Forelimb muscle (tissue), 1 donor: Measurements from ENCODE around the gene HS2ST1. TPM values are rescaled to one million over a fixed set of nuclear protein-coding genes. Genes with fewer than 3 reads are reported as not detected.
"Not testable (repeated sequence)": the region's sequence is repeated elsewhere in the genome, so short reads cannot be mapped to it uniquely, and the experiment has no call there.

ENCODE experiments used
- DNase-seq: peaks from one replicate; pipeline ENCODE4 v3.0.0-alpha.2; 2013; ENCODE audit warnings: low read depth
- polyA plus RNA-seq: library from polyadenylated mRNA; unstranded; fragments of 120-200 nt; gene quantifications from one replicate; pipeline ENCODE4 v1.2.1, GENCODE V29; 2013; ENCODE audit not compliant: insufficient read length

Gene HS2ST1
- polyA plus RNA-seq, 1 donor, result 16.8 TPM

DNA sequence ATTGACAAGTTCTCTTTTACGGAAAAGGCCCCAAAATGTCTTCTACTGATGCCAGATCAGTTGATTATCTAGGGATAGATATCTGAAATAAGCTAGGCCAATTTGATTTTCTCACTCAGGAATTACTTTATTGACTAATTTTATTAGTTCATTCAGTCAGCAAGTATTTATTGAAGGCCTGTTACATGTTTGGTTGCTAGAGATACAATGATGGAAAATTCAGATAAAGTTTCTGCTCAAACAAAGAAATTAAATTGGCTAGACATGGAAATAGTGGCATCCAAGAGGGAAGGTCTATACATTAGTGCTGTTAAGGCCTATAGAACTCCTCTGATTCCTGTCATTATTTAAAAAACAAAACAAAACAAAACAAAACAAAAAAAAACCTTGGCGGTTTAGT lies 56.5 kb downstream of the HS2ST1 start:
- DNase-seq, result no peak

DNA sequence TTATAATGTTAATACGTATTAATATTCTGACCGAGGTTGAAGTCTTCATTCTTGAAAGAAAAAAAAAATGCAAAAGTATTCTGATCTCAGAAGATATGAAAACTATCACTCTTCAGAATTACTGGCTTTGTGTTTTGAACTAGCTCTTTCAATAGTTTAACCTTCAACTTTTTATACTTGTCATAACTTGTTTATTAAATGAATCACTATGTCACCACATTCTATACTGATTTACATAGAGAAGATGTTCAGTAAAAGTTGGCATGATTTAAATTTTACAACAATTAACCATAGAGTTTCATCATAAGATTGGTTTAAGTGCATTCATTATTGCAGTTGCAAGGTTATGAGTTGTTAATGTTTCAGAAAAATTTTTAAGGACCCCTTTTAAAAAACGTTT lies 57.3 kb downstream of the HS2ST1 start:
- DNase-seq, result no peak

DNA sequence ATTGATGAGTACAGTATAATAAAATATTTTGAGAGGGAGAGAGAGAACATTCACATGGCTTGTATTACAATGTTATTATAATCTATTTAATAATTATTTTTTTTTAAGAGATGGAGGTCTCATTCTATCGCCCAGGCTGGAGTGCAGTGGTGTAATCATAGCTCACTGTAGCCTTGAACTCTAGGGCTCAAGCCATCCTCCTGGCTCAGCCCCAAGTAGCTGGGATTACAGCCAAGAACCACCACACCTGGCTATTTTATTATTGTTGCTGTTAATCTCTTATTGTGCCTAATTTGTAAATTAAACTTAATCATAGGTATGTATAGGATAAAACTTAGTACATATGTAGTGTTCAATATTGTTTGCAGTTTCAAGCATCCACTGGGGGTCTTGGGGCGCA lies 57.8 kb downstream of the HS2ST1 start:
- DNase-seq, result no peak

DNA sequence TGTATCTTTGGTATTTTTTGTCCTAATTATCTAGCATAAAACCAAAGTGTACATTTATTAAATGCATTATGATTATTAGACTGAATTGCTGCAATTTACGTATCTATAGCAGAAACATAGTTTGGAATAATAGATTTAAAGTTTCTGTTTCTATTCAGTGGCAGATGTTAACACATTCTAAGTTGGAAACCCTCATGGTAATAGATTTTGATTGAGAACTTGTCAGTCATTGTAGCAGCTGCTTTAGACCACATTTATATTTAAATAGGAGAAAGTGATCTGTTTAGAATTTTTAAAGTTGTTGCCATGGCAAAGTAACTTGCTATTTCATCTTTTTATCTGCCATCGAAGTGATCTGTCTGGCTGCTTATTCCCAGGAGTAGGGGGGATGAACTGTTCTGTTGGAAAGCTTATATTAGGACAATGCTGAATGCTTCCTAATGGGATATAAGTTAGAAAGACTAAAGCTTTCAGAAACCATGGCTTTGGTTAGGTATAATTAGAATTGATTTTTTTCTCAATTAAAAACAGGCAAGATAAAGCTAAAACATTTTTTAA lies 61.6 kb downstream of the HS2ST1 start:
- no peak for DNase-seq

DNA sequence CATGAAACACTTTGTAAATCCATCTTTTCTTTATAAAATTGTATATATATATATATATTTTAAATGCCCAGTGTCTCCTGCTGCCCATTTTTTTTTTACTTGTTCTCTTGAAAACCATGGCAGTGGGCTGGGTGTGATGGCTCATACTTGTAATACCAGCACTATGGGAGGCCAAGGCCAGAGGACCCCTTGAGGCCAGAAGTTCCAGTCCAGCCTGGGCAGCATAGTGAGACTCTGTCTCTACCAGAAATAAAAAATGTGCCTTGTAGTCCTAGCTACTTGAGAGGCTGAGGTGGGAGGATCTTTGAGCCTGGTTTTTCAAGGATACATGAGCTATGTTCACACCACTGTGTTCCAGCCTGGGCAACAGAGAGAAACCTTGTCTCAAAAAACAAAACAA lies 62.2 kb downstream of the HS2ST1 start:
- DNase-seq, result no peak

DNA sequence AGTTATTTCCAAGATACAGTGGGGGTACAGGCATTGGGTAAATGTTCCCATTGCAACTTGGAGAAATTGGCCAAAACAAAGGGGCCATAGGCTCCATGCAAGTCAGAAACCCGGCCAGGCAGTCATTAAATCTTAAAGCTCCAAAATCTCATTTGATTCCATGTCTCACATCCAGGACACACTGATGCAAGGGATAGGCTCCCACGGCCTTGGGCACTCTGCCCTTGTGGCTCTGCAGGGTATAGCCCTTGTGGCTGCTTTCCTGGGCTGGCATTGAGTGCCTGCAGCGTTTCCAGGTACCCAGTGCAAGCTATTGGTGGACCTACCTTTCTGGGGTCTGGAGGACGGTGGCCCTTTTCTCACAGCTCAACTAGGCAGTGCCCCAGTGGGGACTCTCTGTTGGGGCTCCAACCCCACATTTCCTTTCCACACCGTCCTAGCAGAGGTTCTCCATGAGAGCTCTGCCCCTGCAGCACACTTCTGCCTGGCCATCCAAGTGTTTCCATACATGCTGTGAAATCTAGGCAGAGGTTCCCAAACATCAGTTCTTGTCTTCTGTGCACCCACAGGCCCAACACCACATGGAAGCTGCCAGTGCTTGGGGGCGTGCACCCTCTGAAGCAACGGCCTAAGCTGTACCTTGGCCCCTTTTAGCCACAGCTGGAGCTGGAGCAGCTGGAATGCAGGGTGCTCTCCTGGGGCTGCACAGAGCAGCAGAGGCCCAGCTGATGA lies 67.2 kb downstream of the HS2ST1 start:
- no peak for DNase-seq

DNA sequence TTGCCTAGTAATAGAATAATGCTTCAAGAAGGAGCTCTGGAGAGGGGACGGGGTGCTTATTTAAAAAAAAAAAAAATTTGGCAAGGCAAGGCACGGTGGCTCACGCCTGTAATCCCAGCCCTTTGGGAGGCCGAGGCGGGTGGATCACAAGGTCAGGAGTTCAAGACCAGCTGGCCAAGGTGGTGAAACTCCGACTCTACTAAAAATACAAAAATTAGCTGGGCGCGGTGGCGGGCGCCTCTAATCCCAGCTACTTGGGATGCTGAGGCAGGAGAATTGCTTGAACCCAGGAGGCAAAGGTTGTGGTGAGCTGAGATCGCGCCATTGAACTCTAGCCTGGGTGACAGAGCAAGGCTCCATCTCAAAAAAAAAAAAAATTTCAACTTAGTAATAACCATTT lies 69.2 kb downstream of the HS2ST1 start:
- DNase-seq, result not testable (repeated sequence)

DNA sequence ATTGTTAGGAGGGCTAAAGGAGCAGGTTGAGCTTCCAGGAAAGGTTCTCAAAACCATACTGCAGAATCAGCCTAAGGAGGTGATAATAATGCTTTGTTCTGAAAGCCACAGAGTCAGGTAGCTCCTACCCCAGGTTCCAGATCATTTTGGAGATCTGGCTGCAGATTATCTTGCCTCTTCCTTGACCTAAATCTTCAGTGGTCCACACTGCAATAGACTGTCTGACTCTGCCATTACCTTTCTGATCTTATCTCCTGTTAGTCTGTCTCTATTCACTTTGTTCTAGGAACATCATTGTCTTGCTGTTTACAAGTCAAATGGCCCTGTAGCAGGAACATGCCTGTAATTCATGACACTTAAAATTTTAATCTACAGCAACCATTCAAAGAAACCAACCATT lies 73.0 kb downstream of the HS2ST1 start:
- DNase-seq, result no peak

DNA sequence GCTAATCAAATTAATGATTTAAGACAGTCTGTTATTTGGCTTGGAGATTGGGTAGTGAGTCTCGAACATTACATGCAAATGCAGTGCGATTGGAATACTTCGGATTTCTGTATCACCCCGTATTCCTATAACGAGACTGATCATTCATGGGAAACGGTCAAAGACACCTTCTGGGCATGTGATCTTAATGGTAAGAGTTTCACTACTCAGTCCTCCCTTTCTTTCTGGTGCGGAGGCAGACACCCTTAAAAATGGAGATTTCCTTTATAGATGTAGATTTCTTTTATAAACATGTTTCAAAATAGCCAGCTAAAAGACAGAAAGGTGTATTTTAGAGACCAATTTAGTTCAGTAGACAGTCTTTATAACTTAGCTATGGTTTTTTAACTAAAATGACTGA lies 74.4 kb downstream of the HS2ST1 start:
- no peak for DNase-seq

DNA sequence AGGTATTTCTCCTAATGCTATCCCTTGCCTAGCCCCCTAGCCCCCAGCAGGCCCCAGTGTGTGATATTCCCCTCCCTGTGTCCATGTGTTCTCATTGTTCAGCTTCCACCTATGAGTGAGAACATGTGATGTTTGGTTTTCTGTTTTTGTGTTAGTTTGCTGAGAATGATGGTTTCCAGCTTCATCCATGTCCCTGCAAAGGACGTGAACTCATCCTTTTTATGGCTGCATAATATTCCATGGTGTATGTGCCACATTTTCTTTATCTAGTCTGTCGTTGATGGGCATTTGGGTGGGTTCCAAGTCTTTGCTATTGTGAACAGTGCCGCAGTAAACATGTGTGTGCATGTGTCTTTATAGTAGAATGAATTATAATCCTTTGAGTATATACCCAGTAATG lies 75.3 kb downstream of the HS2ST1 start:
- not testable (repeated sequence) for DNase-seq

DNA sequence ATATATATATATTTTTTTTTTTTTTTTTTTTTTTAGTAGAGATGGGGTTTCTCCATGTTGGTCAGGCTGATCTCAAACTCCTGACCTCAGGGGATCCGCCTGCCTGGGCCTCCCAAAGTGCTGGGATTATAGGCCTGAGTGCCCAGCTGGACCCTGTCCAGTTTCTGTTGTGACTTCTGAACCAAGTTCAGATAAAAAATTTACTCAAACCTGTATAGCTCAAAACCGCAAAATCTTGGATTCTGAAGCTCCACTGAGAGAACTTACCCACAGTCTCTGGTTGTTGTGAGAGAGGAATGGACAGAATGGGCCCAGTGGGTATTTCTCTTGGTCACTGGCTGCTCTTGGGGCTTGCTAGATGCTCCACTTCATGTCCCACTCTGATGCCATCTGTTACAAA lies 76.4 kb downstream of the HS2ST1 start:
- DNase-seq, result no peak

DNA sequence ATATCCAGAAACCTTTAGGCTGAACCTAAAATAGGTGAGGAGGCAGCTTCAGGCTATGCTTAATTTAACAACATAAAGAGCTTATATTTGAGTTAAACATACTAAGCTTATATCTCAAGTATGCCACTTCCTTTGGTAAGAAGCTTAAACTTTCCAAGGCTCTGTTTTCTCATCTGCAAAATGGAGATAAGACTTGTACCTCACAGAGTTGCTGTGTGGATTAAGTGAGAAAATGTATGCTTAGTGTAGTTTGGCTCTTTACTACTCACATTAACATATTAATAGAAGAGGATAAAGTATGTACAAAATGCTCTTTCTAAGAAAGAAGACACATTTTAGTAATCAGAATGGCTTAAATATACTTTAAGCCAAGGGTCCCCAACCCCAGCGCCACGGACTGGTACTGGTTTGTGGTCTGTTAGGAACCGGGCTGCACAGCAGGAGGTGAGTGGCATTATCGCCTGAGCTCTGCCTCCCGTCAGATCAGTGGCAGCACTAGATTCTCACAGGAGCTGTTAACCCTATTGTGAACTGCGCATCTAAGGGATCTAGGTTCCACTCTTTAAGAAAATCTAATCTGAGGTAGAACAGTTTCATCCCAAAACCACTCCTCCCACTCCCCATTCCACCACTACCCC lies 77.2 kb downstream of the HS2ST1 start:
- DNase-seq, result no peak

DNA sequence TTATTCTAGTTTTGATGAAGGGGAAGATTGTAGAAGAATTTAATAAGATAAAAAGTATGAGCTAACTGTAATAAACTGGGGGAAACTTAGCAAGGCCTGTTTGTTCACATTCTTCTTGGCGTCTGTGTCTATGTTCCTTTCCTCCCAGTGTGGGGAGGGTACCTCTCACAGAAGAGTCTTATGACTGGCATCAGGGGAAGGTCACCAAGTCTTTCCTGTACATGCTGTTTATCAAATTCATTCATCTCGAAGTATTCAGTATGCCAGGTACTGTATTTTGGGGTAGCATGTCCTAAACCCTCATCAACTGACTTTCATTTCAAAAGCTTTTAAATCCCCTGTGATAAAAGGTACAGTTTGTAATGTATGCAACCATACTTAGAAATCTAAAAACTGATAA lies 78.4 kb downstream of the HS2ST1 start:
- no peak for DNase-seq

DNA sequence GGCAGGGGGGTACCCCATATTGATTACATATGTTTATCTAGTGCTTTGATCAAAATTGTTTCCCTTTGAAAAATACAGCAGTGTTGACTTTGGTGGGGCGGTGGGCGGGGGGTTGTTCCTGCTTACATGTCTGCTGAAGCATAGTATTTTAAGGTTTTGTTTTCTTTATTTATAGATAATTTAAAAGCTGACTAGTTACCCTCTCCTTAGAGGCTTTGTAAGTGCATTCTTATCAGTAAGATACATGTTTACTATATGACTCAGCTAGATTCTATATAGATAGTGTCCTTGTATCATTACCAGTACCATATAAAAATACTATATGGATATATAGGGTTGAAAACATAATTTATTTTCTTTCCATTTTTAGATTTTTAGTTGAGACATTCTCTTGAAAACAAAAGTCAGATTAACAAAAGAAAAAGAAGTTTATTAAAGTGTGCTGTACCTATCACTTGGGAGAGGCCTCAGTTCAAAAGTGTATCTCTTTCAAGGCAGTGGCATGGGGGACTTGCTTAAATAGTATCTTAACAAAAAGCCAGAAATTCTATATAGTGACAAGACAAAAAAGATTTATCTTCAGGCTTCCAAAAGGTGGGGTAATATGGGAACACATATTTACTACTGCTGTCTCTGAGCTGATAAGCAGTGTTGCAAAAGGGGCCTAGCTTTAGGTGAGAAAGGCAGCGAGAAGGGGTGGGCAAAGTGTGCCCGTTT lies 79.0 kb downstream of the HS2ST1 start:
- no peak for DNase-seq

DNA sequence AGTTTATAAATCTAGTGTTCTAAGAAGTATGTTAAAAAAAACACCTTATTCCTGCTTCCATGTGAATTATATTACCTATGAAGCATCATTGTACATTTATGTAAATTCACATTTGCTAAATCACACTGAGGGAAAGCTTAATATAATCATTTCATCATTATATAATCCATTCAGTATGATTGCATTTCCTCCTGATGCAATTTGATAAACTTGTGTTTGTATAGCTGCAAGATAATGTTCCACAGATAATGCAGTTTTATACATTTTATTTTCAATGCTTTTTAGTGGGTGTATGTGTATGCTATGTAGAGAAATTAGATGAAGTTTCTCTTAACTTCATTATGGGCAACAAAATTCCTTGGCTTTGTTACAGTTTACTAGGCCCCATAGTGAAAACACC lies 79.6 kb downstream of the HS2ST1 start:
- no peak for DNase-seq

DNA sequence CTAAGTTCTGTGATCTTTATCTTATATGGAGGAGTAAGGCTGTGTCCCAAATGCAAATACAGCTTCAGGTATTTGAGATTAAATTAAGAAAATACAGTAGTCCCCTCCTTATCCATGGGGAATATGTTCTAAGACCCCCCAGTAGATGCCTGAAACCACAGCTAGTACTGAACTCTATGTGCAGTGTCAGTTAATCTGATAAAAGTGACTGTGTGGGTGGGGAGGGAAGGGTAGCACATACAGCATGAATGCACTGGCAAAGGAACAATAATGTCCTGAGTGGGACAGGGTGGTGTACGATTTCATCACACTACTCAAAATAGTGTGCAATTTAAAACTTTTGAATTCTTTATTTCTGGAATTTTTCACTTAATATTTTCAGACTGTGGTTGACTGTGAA lies 83.1 kb downstream of the HS2ST1 start:
- DNase-seq, result no peak

DNA sequence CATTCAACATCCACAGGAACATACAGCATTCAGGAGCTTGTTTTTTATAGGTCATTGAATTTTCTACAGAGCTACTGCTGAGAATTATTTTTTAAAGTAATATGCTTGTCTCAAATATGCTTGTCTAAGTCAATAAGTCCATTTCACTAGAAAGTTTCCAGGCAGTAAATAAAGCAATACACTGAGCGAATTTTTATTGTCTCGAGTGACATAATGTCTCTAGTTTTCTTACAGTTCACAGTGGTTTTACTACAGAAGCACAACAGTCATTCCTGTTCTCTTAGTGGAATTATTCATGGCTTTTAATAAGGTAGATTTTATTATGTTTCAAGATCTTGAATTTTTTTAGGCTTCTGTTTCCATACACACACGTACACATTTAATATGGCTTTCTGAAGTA lies 83.8 kb downstream of the HS2ST1 start:
- no peak for DNase-seq

DNA sequence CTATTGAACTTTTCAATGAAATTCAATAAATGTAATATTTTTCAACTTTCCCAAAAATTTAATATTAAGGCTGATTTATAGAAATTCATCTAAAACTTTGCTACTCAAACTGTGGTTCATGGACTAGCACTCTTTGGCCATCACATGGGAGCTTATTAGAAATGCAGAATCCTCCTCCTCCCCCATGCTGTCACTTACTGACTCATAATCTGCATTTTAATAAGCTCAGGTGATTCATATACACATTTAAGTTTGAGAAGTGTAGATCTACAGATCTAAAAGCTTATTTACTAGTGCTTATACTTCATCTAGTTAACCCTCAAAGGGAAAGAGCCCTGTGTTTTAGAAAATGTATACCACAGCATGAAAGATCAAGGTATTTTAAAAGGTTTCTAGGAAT lies 84.3 kb downstream of the HS2ST1 start:
- DNase-seq, result no peak

DNA sequence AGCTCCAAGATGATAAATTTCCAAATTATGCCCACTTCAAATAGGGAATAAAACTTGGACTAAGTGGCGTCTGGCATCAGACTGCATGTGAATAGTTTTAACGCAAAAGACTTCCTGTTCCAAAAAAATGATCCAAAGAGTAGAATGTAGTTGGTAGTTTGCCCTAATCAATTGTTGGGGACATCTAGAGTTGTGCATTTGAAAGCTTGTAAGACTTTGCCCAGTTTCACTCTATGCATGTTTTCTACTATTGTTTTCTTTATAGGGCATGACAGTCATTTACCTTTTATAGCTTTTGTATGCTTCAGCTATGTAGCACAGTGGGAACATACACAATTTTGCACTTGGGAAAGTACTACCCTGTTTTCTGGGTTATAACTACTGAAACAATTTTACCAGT lies 86.0 kb downstream of the HS2ST1 start:
- DNase-seq, result no peak

DNA sequence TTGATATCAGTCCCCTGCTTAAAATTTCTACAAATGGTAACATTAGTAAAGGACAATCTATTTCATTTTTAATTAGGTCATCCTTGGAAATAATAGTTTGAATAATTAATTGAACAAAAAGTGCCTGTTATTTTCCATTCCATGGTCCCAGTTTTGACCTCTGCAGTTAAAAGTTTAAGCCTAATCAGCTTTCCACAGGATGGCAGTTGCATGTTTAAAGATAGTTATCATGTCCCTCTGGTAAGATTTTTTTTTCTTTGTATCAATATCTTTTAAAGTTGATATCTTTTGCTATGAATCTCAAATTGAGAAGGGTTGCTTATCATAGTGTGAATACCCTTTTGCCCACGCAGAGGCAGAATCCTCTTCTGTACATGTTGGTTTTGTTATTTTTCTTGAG lies 90.4 kb downstream of the HS2ST1 start:
- DNase-seq, result no peak

DNA sequence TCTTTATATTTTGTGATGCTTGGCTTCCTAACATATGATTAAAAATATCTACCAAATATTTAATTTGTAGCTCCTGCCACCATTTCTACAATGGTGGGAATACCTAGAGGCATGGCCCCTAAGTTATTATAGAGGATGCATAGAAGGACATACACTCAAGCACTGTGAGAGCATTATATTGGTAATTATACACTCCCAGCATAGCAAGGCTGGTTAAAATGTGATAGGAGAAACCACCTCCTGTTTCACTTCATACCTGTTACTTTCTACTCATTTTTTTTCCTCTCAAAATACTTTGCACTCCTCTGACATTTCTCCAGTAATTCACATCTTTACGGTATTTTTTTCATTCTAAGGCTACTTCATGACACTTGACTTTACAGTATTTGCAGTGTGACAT lies 92.9 kb downstream of the HS2ST1 start:
- no peak for DNase-seq

DNA sequence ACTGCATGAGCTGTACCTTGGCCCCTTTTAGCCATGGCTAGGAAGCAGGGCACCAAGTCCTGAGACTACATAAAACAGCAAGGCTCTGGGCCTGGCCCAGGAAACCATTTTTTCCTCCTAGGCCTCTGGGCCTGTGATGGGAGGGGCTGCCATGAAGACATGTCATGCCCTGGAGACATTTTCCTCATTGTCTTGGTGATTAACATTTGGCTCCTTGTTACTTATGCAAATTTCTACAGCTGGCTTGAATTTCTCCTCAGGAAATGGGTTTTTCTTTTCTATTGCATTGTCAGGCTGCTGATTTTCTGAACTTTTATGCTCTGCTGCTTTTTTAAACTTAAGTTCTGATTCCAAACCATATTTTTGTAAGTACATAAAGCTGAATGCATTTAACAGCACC lies 99.0 kb downstream of the HS2ST1 start:
- not testable (repeated sequence) for DNase-seq
